Suprapubic skin (tissue), 4 donors: ENCODE data around the gene CCDC74A.
"Not testable (repeated sequence)": the region's sequence is repeated elsewhere in the genome, so short reads cannot be mapped to it uniquely, and the experiment has no call there.

Experiments used
- CTCF ChIP-seq, 2 donors: fragments of 200-600 bp in 1 of 2; fragments of 450-650 bp in 1 of 2; sonication (generic) in 1 of 2; IDR thresholded peaks; one replicate each; pipeline ENCODE4 v1.5.1; 2016 to 2019; ENCODE audit warnings: antibody characterized with exemption in 2 of 2, mild to moderate bottlenecking in 1 of 2, moderate library complexity in 1 of 2
- EP300 ChIP-seq: sonication (generic); formaldehyde crosslinking; IDR thresholded peaks from one replicate; pipeline ENCODE4 v1.6.1; 2017; ENCODE audit warnings: antibody characterized with exemption
- POLR2A ChIP-seq, 2 donors: fragments of 450-650 bp; IDR thresholded peaks; one replicate each; pipeline ENCODE4 v1.6.1; 2017; ENCODE audit warnings: antibody characterized with exemption in 2 of 2, mild to moderate bottlenecking in 2 of 2, moderate library complexity in 2 of 2
- POLR2AphosphoS5 ChIP-seq, 3 donors: sonication (generic); formaldehyde crosslinking; IDR thresholded peaks; one replicate each; pipeline ENCODE4 v1.6.1; 2017; ENCODE audit warnings: antibody characterized with exemption in 3 of 3

GRCh38 chr2:131490616-131491468 is 36.8 kb upstream of the CCDC74A start:
- TF ChIP-seq EP300; CTCF (IDR thresholded peaks at IDR 0.05); POLR2AphosphoS5 (IDR thresholded peaks at IDR 0.05); POLR2A (IDR thresholded peaks at IDR 0.05): not testable (repeated sequence)
